ENCODE results near the gene SPP2. TPM values are rescaled to one million over a fixed set of nuclear protein-coding genes. Genes with fewer than 3 reads are reported as not detected.

Gene SPP2
- polyA plus RNA-seq, 2 donors = not detected

DNA sequence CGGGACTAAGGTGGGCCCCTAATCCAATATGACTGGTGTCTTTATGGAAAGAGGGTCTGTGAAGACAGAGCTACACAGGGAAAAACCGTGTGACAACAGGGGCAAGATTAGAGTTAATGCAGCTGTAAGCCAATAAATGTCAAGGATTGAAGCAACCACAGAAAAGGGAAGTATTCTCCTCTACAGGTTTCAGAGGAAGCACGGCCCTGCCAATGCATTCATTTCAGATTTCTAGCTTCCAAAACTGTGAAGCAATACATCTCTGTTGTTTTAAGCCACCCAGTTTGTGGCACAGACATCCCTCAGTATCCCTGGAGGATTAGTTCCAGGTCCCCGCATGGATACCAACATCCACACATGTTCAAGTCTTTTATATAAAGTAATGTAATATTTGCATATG is 48.8 kb downstream of the SPP2 start:
- Histone ChIP-seq H3K36me3 (ENCODE audit: control insufficient read depth in 2 of 2, insufficient read depth in 2 of 2, low read length in 1 of 2) (no peaks in the 10 kb centered on the region), H3K27me3 (ENCODE audit: control insufficient read depth in 1 of 2, insufficient read depth in 2 of 2, low read length in 2 of 2) (no peaks in the 10 kb centered on the region), H3K4me3 (ENCODE audit: low read depth in 1 of 2, low read length in 2 of 2) (no peak overlapping the region), H3K27ac (ENCODE audit: low read depth in 2 of 2, low read length in 1 of 2) (no peak overlapping the region), H3K9me3 (ENCODE audit: control insufficient read depth in 2 of 2, insufficient read depth in 1 of 2, low read depth in 1 of 2, low read length in 1 of 2) (peaks cover 0 to 3% of the 10 kb centered on the region in 2 donors), H3K4me1 (ENCODE audit: control insufficient read depth in 2 of 2, insufficient read depth in 2 of 2, low read length in 1 of 2) (no peaks in the 10 kb centered on the region)
- WGBS, 2 donors = 42 to 70% methylated on average over 4 of the region's 4 CpGs

DNA sequence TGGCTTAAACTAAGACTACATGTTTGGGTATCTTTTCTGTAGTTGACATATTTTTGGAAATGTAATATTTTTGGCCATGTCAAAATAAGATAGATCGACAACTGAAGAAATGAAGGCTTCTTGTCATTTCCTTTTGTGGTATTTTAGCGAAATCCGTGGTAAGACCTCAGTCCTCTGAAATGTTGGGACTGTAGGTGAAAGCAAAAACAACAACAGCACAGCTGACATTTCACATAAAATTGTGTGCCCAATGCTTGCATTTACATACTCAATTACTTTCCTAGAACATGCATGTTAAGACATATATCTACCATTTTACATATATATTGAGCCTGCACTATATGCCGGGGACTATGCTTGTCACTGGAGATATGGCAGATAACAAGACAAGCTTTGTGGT is 50.2 kb downstream of the SPP2 start:
- H3K4me3 ChIP-seq (ENCODE audit: low read depth in 1 of 2, low read length in 2 of 2) = no peak overlapping the region
- WGBS, 2 donors = 79% methylated on average over 4 of the region's 4 CpGs
- no peaks in the 10 kb centered on the region for H3K4me1 ChIP-seq (ENCODE audit: control insufficient read depth in 2 of 2, insufficient read depth in 2 of 2, low read length in 1 of 2)
- no peaks in the 10 kb centered on the region for H3K27me3 ChIP-seq (ENCODE audit: control insufficient read depth in 1 of 2, insufficient read depth in 2 of 2, low read length in 2 of 2)
- no peak overlapping the region for H3K27ac ChIP-seq (ENCODE audit: low read depth in 2 of 2, low read length in 1 of 2)
- peaks cover 0 to 3% of the 10 kb centered on the region in 2 donors for H3K9me3 ChIP-seq (ENCODE audit: control insufficient read depth in 2 of 2, insufficient read depth in 1 of 2, low read depth in 1 of 2, low read length in 1 of 2)
- no peaks in the 10 kb centered on the region for H3K36me3 ChIP-seq (ENCODE audit: control insufficient read depth in 2 of 2, insufficient read depth in 2 of 2, low read length in 1 of 2)

DNA sequence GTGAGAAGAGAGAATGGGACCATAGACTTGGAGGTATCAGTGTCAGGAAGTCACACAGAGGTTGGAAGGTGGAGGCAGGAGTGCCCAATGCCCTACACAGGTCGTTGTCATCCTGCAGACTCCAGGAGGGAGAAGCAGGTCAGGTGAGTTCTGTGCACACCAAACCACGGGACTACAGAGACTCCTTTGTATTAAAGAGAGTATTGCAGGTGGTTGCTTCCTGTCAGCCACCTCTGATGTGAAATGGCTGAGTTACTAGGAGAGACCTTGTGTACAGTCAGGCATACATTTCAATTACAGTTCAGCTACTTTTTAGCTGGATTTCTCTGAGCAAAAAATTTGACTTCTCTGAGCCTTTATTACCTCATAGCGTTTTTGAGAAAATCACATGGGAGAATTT is 51.6 kb downstream of the SPP2 start:
- H3K27me3 ChIP-seq (ENCODE audit: control insufficient read depth in 1 of 2, insufficient read depth in 2 of 2, low read length in 2 of 2) = no peaks in the 10 kb centered on the region
- H3K27ac ChIP-seq (ENCODE audit: low read depth in 2 of 2, low read length in 1 of 2) = no peak overlapping the region
- WGBS, 2 donors = 44 to 51% methylated on average over 3 of the region's 3 CpGs
- H3K4me3 ChIP-seq (ENCODE audit: low read depth in 1 of 2, low read length in 2 of 2) = no peak overlapping the region
- H3K9me3 ChIP-seq (ENCODE audit: control insufficient read depth in 2 of 2, insufficient read depth in 1 of 2, low read depth in 1 of 2, low read length in 1 of 2) = no peaks in the 10 kb centered on the region
- no peaks in the 10 kb centered on the region for H3K4me1 ChIP-seq (ENCODE audit: control insufficient read depth in 2 of 2, insufficient read depth in 2 of 2, low read length in 1 of 2)
- no peaks in the 10 kb centered on the region for H3K36me3 ChIP-seq (ENCODE audit: control insufficient read depth in 2 of 2, insufficient read depth in 2 of 2, low read length in 1 of 2)

DNA sequence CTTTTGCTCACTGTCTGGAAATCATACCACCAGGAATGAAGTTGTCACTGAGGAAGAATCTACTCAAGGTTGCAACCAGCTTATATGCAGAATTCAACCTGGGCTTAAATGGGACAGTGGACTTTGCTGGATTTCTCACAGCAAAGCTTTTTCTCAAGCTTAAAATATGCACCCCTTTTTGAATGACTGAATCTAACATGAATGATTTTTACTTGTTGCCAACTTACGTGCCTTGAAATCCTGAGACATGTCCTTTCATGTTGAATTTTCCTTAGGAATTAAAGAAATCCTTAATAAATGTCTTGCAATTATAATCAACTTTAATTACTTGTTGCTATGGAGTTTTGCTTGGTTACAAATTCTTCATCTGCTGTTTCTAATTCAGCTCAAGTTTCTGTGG is 57.4 kb downstream of the SPP2 start:
- Histone ChIP-seq H3K36me3 (ENCODE audit: control insufficient read depth in 2 of 2, insufficient read depth in 2 of 2, low read length in 1 of 2) (no peaks in the 10 kb centered on the region), H3K9me3 (ENCODE audit: control insufficient read depth in 2 of 2, insufficient read depth in 1 of 2, low read depth in 1 of 2, low read length in 1 of 2) (no peaks in the 10 kb centered on the region), H3K4me3 (ENCODE audit: low read depth in 1 of 2, low read length in 2 of 2) (no peak overlapping the region), H3K27ac (ENCODE audit: low read depth in 2 of 2, low read length in 1 of 2) (no peak overlapping the region), H3K27me3 (ENCODE audit: control insufficient read depth in 1 of 2, insufficient read depth in 2 of 2, low read length in 2 of 2) (no peaks in the 10 kb centered on the region), H3K4me1 (ENCODE audit: control insufficient read depth in 2 of 2, insufficient read depth in 2 of 2, low read length in 1 of 2) (no peaks in the 10 kb centered on the region)
- 39 to 69% methylated on average over 1 of the region's 1 CpG for WGBS, 2 donors

DNA sequence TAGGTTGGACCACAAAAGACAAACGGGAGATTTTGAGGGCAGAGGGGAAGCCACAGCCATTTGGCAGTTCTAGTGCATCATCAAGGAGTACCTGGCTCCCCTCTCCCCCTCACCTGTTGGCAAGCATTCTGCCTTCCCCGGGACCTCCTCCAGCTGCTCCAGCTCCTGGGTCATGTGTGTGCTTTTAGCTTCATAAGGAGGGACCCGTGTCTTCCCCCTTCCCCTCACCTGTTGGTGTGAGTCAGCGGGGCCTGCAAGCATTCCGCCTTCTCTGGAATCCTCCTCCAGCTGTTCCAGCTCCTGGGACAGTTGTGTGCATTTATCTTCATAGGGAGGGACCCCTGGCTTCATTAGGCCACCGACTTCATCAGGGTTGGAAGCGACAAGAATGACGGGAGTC is 58.8 kb downstream of the SPP2 start:
- H3K36me3 ChIP-seq (ENCODE audit: control insufficient read depth in 2 of 2, insufficient read depth in 2 of 2, low read length in 1 of 2) = no peaks in the 10 kb centered on the region
- H3K9me3 ChIP-seq (ENCODE audit: control insufficient read depth in 2 of 2, insufficient read depth in 1 of 2, low read depth in 1 of 2, low read length in 1 of 2) = no peaks in the 10 kb centered on the region
- no peaks in the 10 kb centered on the region for H3K4me1 ChIP-seq (ENCODE audit: control insufficient read depth in 2 of 2, insufficient read depth in 2 of 2, low read length in 1 of 2)
- H3K27me3 ChIP-seq (ENCODE audit: control insufficient read depth in 1 of 2, insufficient read depth in 2 of 2, low read length in 2 of 2) = no peaks in the 10 kb centered on the region
- no peak overlapping the region for H3K27ac ChIP-seq (ENCODE audit: low read depth in 2 of 2, low read length in 1 of 2)
- WGBS, 2 donors = 86 to 88% methylated on average over 8 of the region's 8 CpGs
- no peak overlapping the region for H3K4me3 ChIP-seq (ENCODE audit: low read depth in 1 of 2, low read length in 2 of 2)

DNA sequence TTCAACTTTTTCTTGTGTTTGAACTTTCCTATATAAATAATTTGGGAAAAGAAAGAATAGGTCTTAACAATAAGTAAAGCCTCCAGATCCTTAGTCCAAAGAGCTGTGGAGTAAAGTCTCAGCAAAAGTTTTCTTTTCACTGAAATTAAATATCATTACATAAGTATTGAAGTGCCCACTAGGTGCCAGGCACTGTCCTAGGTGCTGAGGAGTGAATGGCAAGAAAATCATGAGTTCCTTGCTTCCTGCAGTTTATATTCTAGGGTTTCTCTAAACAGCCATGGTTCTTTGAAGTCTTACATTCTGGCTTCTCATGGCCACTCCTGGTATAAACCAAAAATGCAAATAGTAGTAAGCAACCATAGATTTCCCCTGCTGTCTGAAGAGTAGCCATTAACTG is 59.7 kb downstream of the SPP2 start:
- Histone ChIP-seq H3K4me3 (ENCODE audit: low read depth in 1 of 2, low read length in 2 of 2) (no peak overlapping the region), H3K27me3 (ENCODE audit: control insufficient read depth in 1 of 2, insufficient read depth in 2 of 2, low read length in 2 of 2) (no peaks in the 10 kb centered on the region), H3K27ac (ENCODE audit: low read depth in 2 of 2, low read length in 1 of 2) (no peak overlapping the region), H3K9me3 (ENCODE audit: control insufficient read depth in 2 of 2, insufficient read depth in 1 of 2, low read depth in 1 of 2, low read length in 1 of 2) (no peaks in the 10 kb centered on the region), H3K36me3 (ENCODE audit: control insufficient read depth in 2 of 2, insufficient read depth in 2 of 2, low read length in 1 of 2) (no peaks in the 10 kb centered on the region), H3K4me1 (ENCODE audit: control insufficient read depth in 2 of 2, insufficient read depth in 2 of 2, low read length in 1 of 2) (no peaks in the 10 kb centered on the region)

DNA sequence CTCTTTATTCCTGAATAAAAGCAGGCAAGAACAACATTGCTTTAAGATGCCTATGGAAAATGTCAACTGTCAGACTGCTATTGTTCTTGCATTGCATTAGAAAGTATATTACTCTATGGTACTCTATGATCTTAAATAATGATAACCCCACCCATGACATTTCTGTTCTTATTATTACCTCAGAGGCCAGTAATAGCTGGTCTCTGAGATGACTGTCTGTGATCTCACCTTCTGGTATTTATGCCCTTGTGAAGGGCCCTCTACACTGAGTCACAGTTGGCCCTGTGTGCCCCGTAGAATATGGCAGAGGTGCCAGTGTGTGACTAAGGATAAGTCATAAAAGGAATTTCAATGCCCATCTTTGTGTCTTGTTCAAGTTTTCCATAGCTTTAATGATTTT is 61.0 kb downstream of the SPP2 start:
- 39 to 69% methylated on average over 1 of the region's 1 CpG for WGBS, 2 donors
- Histone ChIP-seq H3K27ac (ENCODE audit: low read depth in 2 of 2, low read length in 1 of 2) (no peak overlapping the region), H3K9me3 (ENCODE audit: control insufficient read depth in 2 of 2, insufficient read depth in 1 of 2, low read depth in 1 of 2, low read length in 1 of 2) (no peaks in the 10 kb centered on the region), H3K36me3 (ENCODE audit: control insufficient read depth in 2 of 2, insufficient read depth in 2 of 2, low read length in 1 of 2) (no peaks in the 10 kb centered on the region), H3K4me3 (ENCODE audit: low read depth in 1 of 2, low read length in 2 of 2) (no peak overlapping the region), H3K4me1 (ENCODE audit: control insufficient read depth in 2 of 2, insufficient read depth in 2 of 2, low read length in 1 of 2) (no peaks in the 10 kb centered on the region), H3K27me3 (ENCODE audit: control insufficient read depth in 1 of 2, insufficient read depth in 2 of 2, low read length in 2 of 2) (no peaks in the 10 kb centered on the region)

- no peaks in the 10 kb centered on the region for H3K4me1 ChIP-seq (ENCODE audit: control insufficient read depth in 2 of 2, insufficient read depth in 2 of 2, low read length in 1 of 2)
- H3K27me3 ChIP-seq (ENCODE audit: control insufficient read depth in 1 of 2, insufficient read depth in 2 of 2, low read length in 2 of 2) = no peaks in the 10 kb centered on the region
- no peaks in the 10 kb centered on the region for H3K9me3 ChIP-seq (ENCODE audit: control insufficient read depth in 2 of 2, insufficient read depth in 1 of 2, low read depth in 1 of 2, low read length in 1 of 2)
- 36 to 38% methylated on average over 4 of the region's 4 CpGs for WGBS, 2 donors
- no peak overlapping the region for H3K4me3 ChIP-seq (ENCODE audit: low read depth in 1 of 2, low read length in 2 of 2)
- H3K27ac ChIP-seq (ENCODE audit: low read depth in 2 of 2, low read length in 1 of 2) = no peak overlapping the region
- no peaks in the 10 kb centered on the region for H3K36me3 ChIP-seq (ENCODE audit: control insufficient read depth in 2 of 2, insufficient read depth in 2 of 2, low read length in 1 of 2)
These were observed 65.5 kb downstream of the SPP2 start for GRCh38 chr2:234116010-234116409.

DNA sequence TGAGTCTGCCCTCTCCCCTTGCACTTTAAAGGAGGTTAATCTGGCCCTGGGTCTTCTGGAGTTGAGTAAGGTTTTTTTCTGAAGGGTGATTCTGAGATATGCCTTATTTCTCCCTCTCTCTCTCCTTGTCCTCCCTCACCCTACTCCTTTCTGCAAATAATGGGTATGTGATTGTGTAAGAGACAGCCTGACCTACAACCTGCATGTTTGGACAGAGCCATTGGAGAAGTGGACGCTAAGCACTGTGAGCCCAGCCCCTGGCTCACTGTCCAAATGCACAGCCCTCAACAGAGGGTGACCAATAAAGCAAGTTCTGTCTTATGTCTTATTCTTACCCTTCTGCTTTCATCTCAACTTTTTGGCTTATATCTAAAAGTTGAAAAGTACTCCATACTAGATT is 71.5 kb downstream of the SPP2 start:
- H3K4me3 ChIP-seq (ENCODE audit: low read depth in 1 of 2, low read length in 2 of 2) = no peak overlapping the region
- no peaks in the 10 kb centered on the region for H3K9me3 ChIP-seq (ENCODE audit: control insufficient read depth in 2 of 2, insufficient read depth in 1 of 2, low read depth in 1 of 2, low read length in 1 of 2)
- H3K36me3 ChIP-seq (ENCODE audit: control insufficient read depth in 2 of 2, insufficient read depth in 2 of 2, low read length in 1 of 2) = no peaks in the 10 kb centered on the region
- H3K27me3 ChIP-seq (ENCODE audit: control insufficient read depth in 1 of 2, insufficient read depth in 2 of 2, low read length in 2 of 2) = no peaks in the 10 kb centered on the region
- no peak overlapping the region for H3K27ac ChIP-seq (ENCODE audit: low read depth in 2 of 2, low read length in 1 of 2)
- WGBS, 2 donors = 81% methylated on average over 1 of the region's 1 CpG
- H3K4me1 ChIP-seq (ENCODE audit: control insufficient read depth in 2 of 2, insufficient read depth in 2 of 2, low read length in 1 of 2) = no peaks in the 10 kb centered on the region

DNA sequence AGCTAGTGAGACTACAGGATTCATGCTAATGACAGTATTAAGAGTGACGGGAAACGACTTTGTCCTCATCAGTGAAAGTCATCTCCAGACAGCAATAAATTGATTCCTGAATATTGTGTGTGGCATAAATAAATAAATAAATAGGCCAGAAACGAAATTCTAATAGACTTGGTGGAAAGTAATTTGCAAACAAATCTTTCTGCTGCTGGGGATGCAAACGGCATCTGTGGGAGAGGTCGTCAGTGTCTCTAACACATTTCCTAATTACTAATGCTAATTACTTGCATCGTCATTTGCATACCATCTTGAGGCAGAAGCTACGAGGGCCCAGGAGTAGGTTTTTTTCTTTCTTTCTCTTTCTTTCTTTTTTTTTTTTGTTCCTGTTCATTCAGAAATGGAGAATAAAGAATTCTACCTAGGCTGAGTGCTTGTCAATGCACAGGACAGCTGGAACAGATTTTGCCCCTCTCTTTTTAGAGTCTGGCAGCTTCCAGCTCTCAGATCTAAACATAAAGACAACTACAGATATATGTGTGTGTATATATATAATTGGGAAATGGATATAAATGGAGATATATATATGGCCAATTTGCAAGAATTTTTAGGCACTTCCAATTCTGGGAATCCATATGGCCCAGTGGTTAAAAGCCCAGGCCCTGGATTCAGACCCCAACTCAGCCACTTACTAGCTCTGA is 75.1 kb downstream of the SPP2 start:
- no peaks in the 10 kb centered on the region for H3K36me3 ChIP-seq (ENCODE audit: control insufficient read depth in 2 of 2, insufficient read depth in 2 of 2, low read length in 1 of 2)
- no peak overlapping the region for H3K4me3 ChIP-seq (ENCODE audit: low read depth in 1 of 2, low read length in 2 of 2)
- H3K27me3 ChIP-seq (ENCODE audit: control insufficient read depth in 1 of 2, insufficient read depth in 2 of 2, low read length in 2 of 2) = no peaks in the 10 kb centered on the region
- no peaks in the 10 kb centered on the region for H3K4me1 ChIP-seq (ENCODE audit: control insufficient read depth in 2 of 2, insufficient read depth in 2 of 2, low read length in 1 of 2)
- no peaks in the 10 kb centered on the region for H3K9me3 ChIP-seq (ENCODE audit: control insufficient read depth in 2 of 2, insufficient read depth in 1 of 2, low read depth in 1 of 2, low read length in 1 of 2)
- H3K27ac ChIP-seq (ENCODE audit: low read depth in 2 of 2, low read length in 1 of 2) = no peak overlapping the region
- WGBS, 2 donors = 78 to 81% methylated on average over 7 of the region's 7 CpGs

Data from esophagus (tissue), 2 donors.